ENCODE data around the gene EIF4G1.

The EIF4G1 gene

GRCh38 chr3:184305577-184305976, 8.8 kb upstream of the EIF4G1 start:
- no peak for DNase-seq (ENCODE audit: low read depth, low spot score)

DNA sequence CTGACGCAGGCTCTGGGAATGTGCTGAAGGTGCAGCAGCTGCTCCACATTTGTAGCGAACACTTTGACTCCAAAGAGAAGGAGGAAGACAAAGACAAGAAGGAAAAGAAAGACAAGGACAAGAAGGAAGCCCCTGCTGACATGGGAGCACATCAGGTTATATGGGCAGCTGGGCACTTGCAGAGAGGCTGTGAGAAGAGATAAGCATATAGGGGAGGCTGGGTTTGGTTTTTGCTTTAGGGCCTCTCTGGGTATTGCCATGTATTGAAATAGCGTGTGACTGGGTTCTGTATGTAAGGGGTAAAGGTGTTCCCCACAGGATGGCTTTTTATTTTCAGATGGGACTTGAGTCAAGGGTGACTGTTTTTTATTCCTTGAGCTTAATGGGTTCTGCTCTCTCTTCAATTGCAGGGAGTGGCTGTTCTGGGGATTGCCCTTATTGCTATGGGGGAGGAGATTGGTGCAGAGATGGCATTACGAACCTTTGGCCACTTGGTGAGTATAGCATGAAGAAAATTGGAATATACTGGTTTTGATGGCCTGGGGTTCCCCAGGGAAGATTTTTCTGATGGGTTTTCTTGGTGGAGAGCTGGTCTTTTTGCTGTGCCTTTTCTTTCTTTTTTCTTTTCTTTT, 7.9 kb upstream of the EIF4G1 start:
- DNase-seq (ENCODE audit: low read depth, low spot score), result no peak

DNA sequence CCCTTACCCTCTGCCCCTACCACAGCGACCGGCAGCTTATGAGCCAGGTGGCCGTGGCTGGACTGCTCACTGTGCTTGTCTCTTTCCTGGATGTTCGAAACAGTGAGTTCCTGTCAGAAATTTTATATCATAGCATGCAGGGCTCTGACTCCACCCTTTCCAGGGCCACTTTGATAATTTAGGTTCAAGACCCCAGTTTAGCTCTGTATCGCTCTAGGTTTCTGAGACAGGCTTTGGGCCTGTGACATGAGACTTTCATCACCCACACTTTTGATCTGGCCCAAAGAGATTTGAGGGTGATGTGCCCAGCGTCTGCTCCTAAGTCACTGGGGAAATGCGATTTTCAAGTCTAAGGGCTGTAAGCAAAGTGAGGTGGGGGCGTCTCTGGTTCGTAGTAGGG, 6.5 kb upstream of the EIF4G1 start:
- no peak for DNase-seq (ENCODE audit: low read depth, low spot score)

DNA sequence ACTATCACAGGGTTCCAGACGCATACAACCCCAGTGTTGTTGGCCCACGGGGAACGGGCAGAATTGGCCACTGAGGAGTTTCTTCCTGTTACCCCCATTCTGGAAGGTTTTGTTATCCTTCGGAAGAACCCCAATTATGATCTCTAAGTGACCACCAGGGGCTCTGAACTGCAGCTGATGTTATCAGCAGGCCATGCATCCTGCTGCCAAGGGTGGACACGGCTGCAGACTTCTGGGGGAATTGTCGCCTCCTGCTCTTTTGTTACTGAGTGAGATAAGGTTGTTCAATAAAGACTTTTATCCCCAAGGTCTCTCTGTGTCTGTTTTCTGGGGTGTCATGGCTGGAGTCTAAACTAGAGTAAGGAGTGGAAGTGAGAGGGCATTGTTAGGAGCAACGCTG, 5.7 kb upstream of the EIF4G1 start:
- DNase-seq (ENCODE audit: low read depth, low spot score), result no peak

DNA sequence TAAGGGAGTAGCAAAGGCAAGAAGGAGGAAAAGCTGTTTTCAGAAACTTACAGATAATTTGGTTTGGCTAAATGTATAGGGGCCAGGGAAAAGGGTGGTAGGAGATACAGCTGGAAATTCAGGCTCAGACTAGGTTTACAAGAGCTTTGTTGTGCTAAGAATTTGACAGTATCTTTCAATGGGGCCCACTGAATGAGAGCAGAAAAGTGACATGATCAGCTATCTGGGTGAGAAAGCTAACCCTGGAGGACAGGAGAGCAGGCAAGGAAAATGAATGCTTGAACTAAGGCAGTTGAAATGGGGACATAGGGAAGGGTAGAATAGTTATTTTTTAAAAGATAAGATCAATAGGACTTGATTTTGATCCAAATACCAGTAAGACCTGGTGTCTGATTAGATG, 2.8 kb upstream of the EIF4G1 start:
- no peak for DNase-seq (ENCODE audit: low read depth, low spot score)

DNA sequence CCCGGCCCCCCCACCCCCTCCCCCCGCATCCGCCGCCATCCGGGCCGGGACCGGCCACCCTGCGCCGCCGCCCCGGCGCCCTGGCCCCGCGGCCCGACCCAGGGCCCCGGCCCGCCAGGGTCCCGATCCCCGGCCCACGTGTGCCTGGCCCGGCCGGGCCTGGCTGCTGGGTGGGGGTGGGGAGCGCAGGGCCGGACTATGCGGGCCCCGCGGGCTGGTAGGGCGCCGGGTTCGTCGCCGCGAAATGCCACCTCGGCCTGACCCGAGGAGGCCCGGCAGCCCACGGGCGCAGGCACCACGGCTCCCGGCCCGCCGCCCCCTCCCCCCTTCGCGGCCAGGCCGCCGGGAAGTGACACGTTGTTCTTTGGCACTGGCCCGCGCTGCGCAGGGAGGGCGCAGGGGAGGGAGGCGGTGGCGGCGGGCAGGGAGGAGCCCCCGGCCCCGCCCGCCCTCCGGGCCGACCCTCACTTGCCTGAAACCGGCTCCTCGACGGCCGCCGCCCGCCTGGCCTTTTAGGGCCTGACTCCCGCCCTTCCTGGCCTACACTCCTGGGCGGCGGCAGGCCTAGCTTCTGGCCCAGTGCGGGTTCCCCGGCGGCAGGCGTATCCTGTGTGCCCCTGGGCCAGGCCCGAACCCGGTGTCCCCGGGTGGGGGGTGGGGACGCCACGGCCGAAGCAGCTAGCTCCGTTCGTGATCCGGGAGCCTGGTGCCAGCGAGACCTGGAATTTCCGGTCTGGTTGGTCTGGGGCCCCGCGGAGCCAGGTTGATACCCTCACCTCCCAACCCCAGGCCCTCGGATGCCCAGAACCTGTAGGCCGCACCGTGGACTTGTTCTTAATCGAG, 515 bp downstream of the EIF4G1 start:
- no peak for DNase-seq (ENCODE audit: low read depth, low spot score)

DNA sequence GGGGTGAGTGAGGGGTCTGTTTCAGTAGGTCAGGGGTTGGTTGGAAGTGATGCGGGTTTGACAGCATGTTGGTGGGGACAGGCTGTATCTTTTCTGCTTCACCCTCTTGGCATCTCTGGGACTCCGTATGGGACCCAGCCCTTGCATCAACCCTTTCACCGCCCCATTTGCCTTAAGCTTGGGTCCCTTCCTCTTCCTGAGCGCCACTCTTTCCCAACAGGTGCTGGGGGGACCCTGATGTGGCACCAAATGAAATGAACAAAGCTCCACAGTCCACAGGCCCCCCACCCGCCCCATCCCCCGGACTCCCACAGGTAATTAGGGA, 1.1 kb downstream of the EIF4G1 start:
- DNase-seq (ENCODE audit: low read depth, low spot score), result no peak

- DNase-seq (ENCODE audit: low read depth, low spot score), result no peak
Measured at GRCh38 chr3:184315871-184316661, 1.7 kb downstream of the EIF4G1 start.

- DNase-seq (ENCODE audit: low read depth, low spot score), result no peak
Measured at GRCh38 chr3:184316792-184317191, 2.4 kb downstream of the EIF4G1 start.

DNA sequence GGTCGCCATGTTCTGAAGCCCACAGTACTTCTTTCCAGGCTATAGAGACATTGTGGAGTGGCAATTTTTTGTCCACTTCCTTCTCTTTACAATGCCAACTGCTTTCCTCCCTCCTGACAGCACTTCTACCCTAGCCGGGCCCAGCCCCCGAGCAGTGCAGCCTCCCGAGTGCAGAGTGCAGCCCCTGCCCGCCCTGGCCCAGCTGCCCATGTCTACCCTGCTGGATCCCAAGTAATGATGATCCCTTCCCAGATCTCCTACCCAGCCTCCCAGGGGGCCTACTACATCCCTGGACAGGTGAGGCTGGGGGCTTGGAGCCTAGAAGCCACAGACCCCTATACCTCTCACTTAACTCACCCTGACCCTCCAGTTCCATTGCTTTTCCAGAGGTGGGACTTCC, 2.8 kb downstream of the EIF4G1 start:
- DNase-seq (ENCODE audit: low read depth, low spot score), result no peak

DNA sequence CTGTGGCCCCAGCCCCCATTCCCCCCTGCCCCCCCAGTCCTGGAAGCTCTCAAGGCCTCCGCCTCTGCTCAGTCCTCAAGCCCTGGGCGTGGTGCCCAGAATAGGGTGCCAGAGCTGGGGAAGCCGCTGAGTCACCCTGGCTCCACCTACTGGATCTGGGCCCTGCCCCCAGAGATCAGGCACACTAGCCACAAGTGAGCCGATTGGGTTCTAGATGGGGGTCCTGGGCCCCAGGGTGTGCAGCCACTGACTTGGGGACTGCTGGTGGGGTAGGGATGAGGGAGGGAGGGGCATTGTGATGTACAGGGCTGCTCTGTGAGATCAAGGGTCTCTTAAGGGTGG, 5.7 kb downstream of the EIF4G1 start:
- DNase-seq (ENCODE audit: low read depth, low spot score), result peak; percentile 60

DNA sequence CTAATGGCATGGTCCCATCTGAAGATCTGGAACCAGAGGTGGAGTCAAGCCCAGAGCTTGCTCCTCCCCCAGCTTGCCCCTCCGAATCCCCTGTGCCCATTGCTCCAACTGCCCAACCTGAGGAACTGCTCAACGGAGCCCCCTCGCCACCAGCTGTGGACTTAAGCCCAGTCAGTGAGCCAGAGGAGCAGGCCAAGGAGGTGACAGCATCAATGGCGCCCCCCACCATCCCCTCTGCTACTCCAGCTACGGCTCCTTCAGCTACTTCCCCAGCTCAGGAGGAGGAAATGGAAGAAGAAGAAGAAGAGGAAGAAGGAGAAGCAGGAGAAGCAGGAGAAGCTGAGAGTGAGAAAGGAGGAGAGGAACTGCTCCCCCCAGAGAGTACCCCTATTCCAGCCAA, 7.3 kb downstream of the EIF4G1 start:
- no peak for DNase-seq (ENCODE audit: low read depth, low spot score)

- no peak for DNase-seq (ENCODE audit: low read depth, low spot score)
Measured at GRCh38 chr3:184322731-184323487, 8.5 kb downstream of the EIF4G1 start.

- DNase-seq (ENCODE audit: low read depth, low spot score), result no peak
Measured at GRCh38 chr3:184323696-184324095, 9.3 kb downstream of the EIF4G1 start.

DNA sequence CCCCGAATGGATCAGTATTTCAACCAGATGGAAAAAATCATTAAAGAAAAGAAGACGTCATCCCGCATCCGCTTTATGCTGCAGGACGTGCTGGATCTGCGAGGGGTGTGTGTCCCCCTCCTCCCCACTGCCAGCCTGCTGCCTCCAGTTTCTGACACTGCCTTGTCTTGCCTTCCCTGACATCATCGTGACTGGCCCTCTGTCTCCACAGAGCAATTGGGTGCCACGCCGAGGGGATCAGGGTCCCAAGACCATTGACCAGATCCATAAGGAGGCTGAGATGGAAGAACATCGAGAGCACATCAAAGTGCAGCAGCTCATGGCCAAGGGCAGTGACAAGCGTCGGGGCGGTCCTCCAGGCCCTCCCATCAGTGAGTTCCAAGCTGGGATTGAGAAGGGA, 10.9 kb downstream of the EIF4G1 start:
- no peak for DNase-seq (ENCODE audit: low read depth, low spot score)

- no peak for DNase-seq (ENCODE audit: low read depth, low spot score)
Measured at GRCh38 chr3:184325715-184326369, 11.4 kb downstream of the EIF4G1 start.

DNA sequence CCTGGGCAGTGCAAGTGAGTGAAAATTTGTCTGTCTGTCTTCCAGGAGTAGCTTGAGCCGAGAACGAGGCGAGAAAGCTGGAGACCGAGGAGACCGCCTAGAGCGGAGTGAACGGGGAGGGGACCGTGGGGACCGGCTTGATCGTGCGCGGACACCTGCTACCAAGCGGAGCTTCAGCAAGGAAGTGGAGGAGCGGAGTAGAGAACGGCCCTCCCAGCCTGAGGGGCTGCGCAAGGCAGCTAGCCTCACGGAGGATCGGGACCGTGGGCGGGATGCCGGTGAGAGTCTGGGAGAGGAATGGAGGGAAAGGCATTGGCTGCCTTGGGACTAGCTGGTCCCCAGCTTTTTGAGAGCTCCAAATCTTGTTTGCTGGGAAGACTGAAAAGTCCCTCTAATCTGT, 12.8 kb downstream of the EIF4G1 start:
- DNase-seq (ENCODE audit: low read depth, low spot score), result no peak

DNA sequence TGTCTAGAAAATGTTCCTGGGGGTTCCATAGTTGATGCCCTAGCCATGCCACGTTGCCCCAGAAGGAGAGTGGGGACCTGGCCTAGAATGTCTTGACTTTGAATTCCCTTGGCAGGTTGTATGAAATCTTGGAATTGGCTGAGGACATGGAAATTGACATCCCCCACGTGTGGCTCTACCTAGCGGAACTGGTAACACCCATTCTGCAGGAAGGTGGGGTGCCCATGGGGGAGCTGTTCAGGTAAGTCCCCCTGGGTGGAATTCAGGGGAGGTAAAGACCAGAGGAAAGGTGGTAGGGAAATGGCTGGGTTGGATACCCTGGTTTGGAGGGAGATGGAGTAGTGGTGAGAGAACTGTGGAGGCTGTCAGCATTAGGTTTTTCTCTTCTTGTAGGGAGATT, 14.1 kb downstream of the EIF4G1 start:
- DNase-seq (ENCODE audit: low read depth, low spot score), result no peak

GRCh38 chr3:184332370-184333090, 18.1 kb downstream of the EIF4G1 start:
- DNase-seq (ENCODE audit: low read depth, low spot score), result no peak

- no peak for DNase-seq (ENCODE audit: low read depth, low spot score)
Measured at GRCh38 chr3:184333190-184333589, 18.8 kb downstream of the EIF4G1 start.

- DNase-seq (ENCODE audit: low read depth, low spot score), result no peak
Measured at GRCh38 chr3:184333700-184334099, 19.3 kb downstream of the EIF4G1 start.
